ENCODE measurements around the gene ARF5.

GRCh38 chr7:127594490-127594889 is 6.3 kb downstream of the ARF5 start:
- no peak for TF ChIP-seq CTCF (IDR thresholded peaks at IDR 0.05)
- TF ChIP-seq EP300 (IDR thresholded peaks at IDR 0.05) = no peak
- no peak for TF ChIP-seq POLR2AphosphoS5 (IDR thresholded peaks at IDR 0.05)
- no peak for TF ChIP-seq POLR2A (IDR thresholded peaks at IDR 0.05; ENCODE audit: low read depth)

All from esophagus muscularis mucosa (tissue), 4 donors.